ENCODE results near the gene TOMM20.
"Not testable (repeated sequence)": the region's sequence is repeated elsewhere in the genome, so short reads cannot be mapped to it uniquely, and the experiment has no call there.

The TOMM20 gene

GRCh38 chr1:235100194-235100772 lies 28.4 kb downstream of the TOMM20 start:
- Histone ChIP-seq H3K4me3 (no peak overlapping the region), H3K27ac (no peak overlapping the region), H3K36me3 (no peaks in the 10 kb centered on the region), H3K9me3 (no peaks in the 10 kb centered on the region), H3K27me3 (peaks cover 0 to 4% of the 10 kb centered on the region in 2 donors), H3K4me1 (peaks cover 0 to 15% (median 0%) of the 10 kb centered on the region in 4 donors)
- intact Hi-C loops (cut with DNase I; ENCODE audit: low total_unique reads): loop anchor here (5.0 kb wide), 1 partner anchor 317 kb away; no protein-coding TSS in a partner anchor
- no peak for DNase-seq
- no peak for TF ChIP-seq CTCF (IDR thresholded peaks at IDR 0.05)

GRCh38 chr1:235098991-235099390 lies 29.6 kb downstream of the TOMM20 start:
- Histone ChIP-seq H3K9me3 (no peaks in the 10 kb centered on the region), H3K27ac (no peak overlapping the region)
- intact Hi-C loops (cut with DNase I; ENCODE audit: low total_unique reads): no loop called here

GRCh38 chr1:235098547-235098946 lies 30.1 kb downstream of the TOMM20 start:
- no peak overlapping the region for H3K4me3 ChIP-seq
- TF ChIP-seq CTCF (IDR thresholded peaks at IDR 0.05): no peak
- intact Hi-C loops (cut with DNase I; ENCODE audit: low total_unique reads): no loop called here
- H3K27ac ChIP-seq: no peak overlapping the region
- H3K27me3 ChIP-seq: peaks cover 0 to 4% of the 10 kb centered on the region in 2 donors
- H3K4me1 ChIP-seq: peaks cover 0 to 6% (median 4%) of the 10 kb centered on the region in 4 donors
- DNase-seq: no peak
- no peaks in the 10 kb centered on the region for H3K36me3 ChIP-seq
- no peaks in the 10 kb centered on the region for H3K9me3 ChIP-seq

More at GRCh38 chr1:235098991-235099390, 29.6 kb downstream of the TOMM20 start:
- peaks cover 0 to 4% of the 10 kb centered on the region in 2 donors for H3K27me3 ChIP-seq
- DNase-seq: no peak
- no peaks in the 10 kb centered on the region for H3K36me3 ChIP-seq
- TF ChIP-seq CTCF (IDR thresholded peaks at IDR 0.05): no peak
- peaks cover 0 to 6% (median under 1%) of the 10 kb centered on the region in 4 donors for H3K4me1 ChIP-seq
- H3K4me3 ChIP-seq: no peak overlapping the region

GRCh38 chr1:235097501-235097900 lies 31.1 kb downstream of the TOMM20 start:
- H3K27ac ChIP-seq; H3K9me3 ChIP-seq; intact Hi-C loops (cut with DNase I; ENCODE audit: low total_unique reads); H3K27me3 ChIP-seq; DNase-seq; H3K36me3 ChIP-seq; H3K4me3 ChIP-seq: not testable (repeated sequence)
- peaks cover 0 to 14% (median 10%) of the 10 kb centered on the region in 4 donors for H3K4me1 ChIP-seq

- no peak overlapping the region for H3K27ac ChIP-seq
- intact Hi-C loops (cut with DNase I; ENCODE audit: low total_unique reads): no loop called here
- no peak overlapping the region for H3K4me3 ChIP-seq
- no peaks in the 10 kb centered on the region for H3K9me3 ChIP-seq
- H3K27me3 ChIP-seq: peaks cover 0 to 4% of the 10 kb centered on the region in 2 donors
- H3K4me1 ChIP-seq: peaks cover 0 to 14% (median 11%) of the 10 kb centered on the region in 4 donors
- no peaks in the 10 kb centered on the region for H3K36me3 ChIP-seq
- no peak for DNase-seq
- TF ChIP-seq CTCF (IDR thresholded peaks at IDR 0.05): no peak
Measured at GRCh38 chr1:235095938-235096562, 32.6 kb downstream of the TOMM20 start.
